Stimulated activated CD4-positive, alpha-beta T cell treated with anti-CD3 and anti-CD28 coated beads, TNF-alpha, amount 100 ng/mL, for 24 hours (primary cell): Measurements from ENCODE around the gene TIPIN.
"Not testable (repeated sequence)": the region's sequence is repeated elsewhere in the genome, so short reads cannot be mapped to it uniquely, and the experiment has no call there.

Source experiments
- DNase-seq, 3 experiments: peaks; one replicate each; pipeline ENCODE4 v3.0.0-alpha.2; 2020; ENCODE audit warnings: low read depth in 3 of 3

Gene TIPIN

GRCh38 chr15:66356359-66357236 lies at the start of gene TIPIN:
TIPIN (minus strand) TSS chr15:66356685; CDS start chr15:66352947, 3,738 bp downstream.
- peak; percentile 94 to 98 (median 97) for DNase-seq

- no peak for DNase-seq
Measured at GRCh38 chr15:66405615-66406014, 49.1 kb upstream of the TIPIN start.

- no peak for DNase-seq
Measured at GRCh38 chr15:66405007-66405406, 48.5 kb upstream of the TIPIN start.

DNA sequence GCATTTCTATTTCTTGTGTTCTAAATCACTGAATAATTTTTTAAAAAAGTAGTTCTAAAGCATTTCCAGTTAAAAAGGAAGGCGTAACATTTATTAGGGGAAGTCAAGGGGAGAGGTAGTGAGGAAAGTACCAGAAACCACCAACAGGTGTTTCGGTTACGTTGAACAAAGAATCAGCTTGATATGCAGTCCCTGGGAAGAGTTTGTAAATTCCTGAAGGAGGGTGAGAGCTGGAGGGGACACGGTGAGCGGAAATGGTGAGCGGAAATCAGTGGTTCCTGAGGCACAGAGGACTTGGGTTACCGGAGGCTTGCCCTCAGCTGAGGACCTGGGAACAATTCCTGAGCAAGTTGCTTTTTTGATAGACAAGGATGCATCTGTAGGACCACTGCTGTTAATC lies 48.0 kb upstream of the TIPIN start:
- no peak for DNase-seq

- DNase-seq = no peak
Measured at GRCh38 chr15:66404122-66404521, 47.6 kb upstream of the TIPIN start.

DNA sequence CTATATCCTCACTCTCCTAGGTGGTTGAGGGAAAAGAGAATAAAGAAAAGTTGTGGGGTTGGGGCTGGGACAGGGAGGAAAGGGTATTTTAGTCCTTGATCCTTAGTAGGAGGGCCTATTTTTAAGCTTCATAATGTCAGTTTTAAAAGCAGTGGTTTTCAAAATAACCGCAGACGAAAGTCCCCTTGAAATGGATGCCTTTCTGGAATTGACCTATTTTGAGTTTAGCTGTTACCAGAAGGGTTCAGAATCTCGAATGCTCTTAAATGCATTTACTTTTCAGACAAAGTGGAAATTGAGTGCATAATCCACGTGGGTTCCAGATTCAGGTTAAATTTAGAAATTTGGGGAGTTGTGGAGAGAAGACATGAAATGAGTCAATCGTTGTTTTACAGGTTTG lies 46.8 kb upstream of the TIPIN start:
- no peak for DNase-seq

GRCh38 chr15:66402761-66403284 lies 46.3 kb upstream of the TIPIN start:
- DNase-seq = no peak

DNA sequence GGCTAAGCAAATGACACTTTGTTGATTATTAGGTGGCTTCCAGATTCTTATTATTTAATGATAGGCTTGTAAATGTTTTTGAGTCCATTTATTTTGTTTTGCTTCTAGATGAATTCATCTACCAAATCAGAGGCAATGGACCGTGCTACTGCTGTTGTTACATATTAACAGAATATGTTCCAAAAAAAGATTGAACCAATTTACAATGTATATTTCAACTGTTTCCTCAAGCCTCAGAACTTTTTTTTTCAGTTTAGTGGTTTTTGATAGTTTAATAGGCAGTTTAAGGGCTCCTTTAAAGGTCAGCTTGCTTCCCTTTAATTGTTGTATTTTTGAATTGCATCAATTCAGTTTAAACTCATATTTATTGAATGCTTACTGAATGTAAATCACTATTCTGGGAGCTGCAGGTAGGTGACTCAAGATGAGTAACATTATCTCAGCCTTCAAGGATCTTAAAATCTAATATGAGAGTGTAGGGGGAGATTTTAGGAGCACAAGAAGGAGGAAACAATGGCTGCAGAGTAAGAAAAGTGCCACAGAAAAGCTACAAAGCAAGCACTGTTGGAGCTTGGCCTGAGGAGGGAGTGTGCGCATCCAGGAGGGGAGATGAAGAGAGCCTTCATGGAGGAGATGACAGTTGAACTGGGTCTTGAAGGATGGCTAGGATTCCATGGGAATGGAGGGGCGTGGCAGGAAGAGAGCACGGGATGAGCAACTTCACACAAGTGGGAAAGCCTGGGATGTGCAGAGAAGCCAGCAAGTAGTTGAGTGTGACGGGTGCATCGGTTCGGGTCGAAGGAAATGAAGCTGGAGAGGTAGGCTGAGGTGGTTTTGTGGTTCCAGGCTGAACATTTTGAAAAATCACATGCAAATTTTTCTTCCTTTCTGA lies 44.9 kb upstream of the TIPIN start:
- peak in 1 of 3 experiments; percentile 17 for DNase-seq

GRCh38 chr15:66400351-66400774 lies 43.9 kb upstream of the TIPIN start:
- no peak for DNase-seq

- DNase-seq = no peak
Measured at GRCh38 chr15:66399276-66399675, 42.8 kb upstream of the TIPIN start.

GRCh38 chr15:66394915-66395314 lies 38.4 kb upstream of the TIPIN start:
- DNase-seq = no peak

GRCh38 chr15:66394472-66394871 lies 38.0 kb upstream of the TIPIN start:
- no peak for DNase-seq

GRCh38 chr15:66393037-66393436 lies 36.6 kb upstream of the TIPIN start:
- DNase-seq = not testable (repeated sequence)

GRCh38 chr15:66390678-66391077 lies 34.2 kb upstream of the TIPIN start:
- DNase-seq = no peak

GRCh38 chr15:66389859-66390381 lies 33.4 kb upstream of the TIPIN start:
- DNase-seq = no peak

DNA sequence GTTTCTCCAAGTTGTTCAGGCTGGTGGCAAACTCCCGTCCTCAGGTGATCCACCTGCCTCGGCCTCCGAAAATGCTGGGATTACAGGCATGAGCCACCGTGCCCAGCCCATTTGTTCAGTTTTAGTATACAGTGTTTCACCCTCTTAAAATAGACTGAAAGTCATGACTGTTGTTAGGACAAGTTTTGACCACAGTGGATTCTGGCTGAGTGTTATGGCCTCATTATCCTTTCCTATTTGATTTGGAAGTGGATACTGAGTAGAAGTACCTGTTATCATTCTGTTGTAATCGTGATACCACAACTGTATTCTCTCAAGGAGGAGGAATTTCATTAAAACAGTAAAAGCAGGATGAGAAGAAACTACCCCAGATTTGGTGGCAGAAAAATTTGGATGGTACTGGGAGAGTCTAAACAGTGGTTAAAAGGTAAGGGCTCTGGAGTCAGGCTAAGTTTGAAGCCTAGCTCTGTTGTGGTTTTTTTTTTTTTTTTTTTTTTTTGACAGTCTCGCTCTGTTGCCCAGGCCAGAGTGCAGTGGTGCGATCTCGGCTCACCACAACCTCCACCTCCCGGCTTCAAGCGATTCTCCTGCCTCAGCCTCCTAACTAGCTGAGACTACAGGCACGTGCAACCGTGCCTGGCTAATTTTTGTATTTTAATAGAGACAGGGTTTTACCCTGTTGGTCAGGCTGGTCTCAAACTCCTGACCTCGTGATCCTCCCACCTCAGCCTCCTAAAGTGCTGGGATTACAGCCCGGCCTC lies 32.8 kb upstream of the TIPIN start:
- no peak for DNase-seq

DNA sequence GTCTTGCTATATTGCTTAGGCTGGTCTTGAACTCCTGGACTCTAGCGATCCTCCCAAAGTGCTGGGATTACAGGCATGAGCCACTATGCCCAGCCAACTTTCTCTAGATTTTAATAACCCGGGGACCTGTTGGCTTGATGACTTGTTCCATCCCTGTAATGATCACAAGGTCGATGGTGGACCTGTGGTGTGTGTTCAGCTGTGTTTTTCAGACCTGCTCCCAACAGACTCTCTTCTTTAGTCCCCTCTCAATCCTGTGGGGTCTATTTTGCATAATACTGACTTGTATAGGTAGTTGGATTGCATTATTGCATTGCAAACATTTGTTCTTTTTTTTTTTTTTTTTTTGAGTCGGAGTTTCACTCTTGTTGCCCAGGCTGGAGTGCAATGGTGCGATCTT lies 32.1 kb upstream of the TIPIN start:
- no peak for DNase-seq

DNA sequence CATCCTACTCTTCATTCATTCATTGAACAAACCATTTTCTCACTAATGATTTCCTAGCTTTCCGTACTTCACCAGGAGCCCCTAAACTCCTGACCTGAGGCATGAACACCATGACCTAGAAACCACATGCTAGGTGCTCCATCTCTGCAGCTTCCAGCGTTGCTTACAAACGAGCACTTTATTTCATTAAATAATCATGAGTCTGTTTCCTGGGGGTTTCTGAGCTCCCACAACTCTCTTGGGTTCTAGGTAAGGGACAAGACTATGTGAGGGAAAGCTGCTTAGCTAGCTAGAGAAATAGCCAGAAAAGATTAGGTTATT lies 31.5 kb upstream of the TIPIN start:
- no peak for DNase-seq

- peak; percentile 69 to 83 (median 72) for DNase-seq
Measured at GRCh38 chr15:66387163-66388042, 30.9 kb upstream of the TIPIN start.
